GM12891 (cell line): Measurements from ENCODE around the gene OR2V2.
A peak's percentile ranks its signal among the peaks of the same experiment; 100 is the strongest.

Source experiments
- PAX5 ChIP-seq: IDR thresholded peaks from 2 replicates; pipeline ENCODE4 v1.6.1; 2011; ENCODE audit warnings: low read length, moderate library complexity, mild to moderate bottlenecking; ENCODE audit not compliant: insufficient read depth, severe bottlenecking
- POLR2A ChIP-seq: IDR thresholded peaks from 2 replicates; pipeline ENCODE4 v1.6.1; 2011; ENCODE audit warnings: low read depth, low read length, control low read depth
- POLR2AphosphoS5 ChIP-seq: IDR thresholded peaks from 2 replicates; pipeline ENCODE4 v1.6.1; 2011; ENCODE audit warnings: low read depth, low read length, control low read depth
- SPI1 ChIP-seq: IDR thresholded peaks from 2 replicates; pipeline ENCODE4 v1.6.1; 2011; ENCODE audit warnings: low read depth, low read length, control low read depth
- TAF1 ChIP-seq: IDR thresholded peaks from 2 replicates; pipeline ENCODE4 v1.6.1; 2011; ENCODE audit warnings: low read depth, low read length, control low read depth

- TF ChIP-seq POLR2A (no peak), POLR2AphosphoS5 (no peak), SPI1 (no peak), TAF1 (no peak), PAX5 (peak; percentile 93)
These were observed 51.6 kb downstream of the OR2V2 start for GRCh38 chr5:181198905-181199519.
